IMR-90 (cell line): ENCODE measurements around the gene TIAM1. TPM values are rescaled to one million over a fixed set of nuclear protein-coding genes. Genes with fewer than 3 reads are reported as not detected.

ENCODE experiments used
- ATAC-seq: fragments of 200-7000 bp; cut with Tn5 transposase; 2 replicates; pipeline ENCODE4 v1.9.1; 2020; ENCODE audit warnings: low read depth, mild to moderate bottlenecking, moderate library complexity
- BruUV-seq: library from RNA; stranded (reverse); fragments of 400-500 nt; replicated peaks from 2 replicates; lab custom pipeline; 2021; lab: Mats Ljungman, UMichigan
- CTCF ChIA-PET: fragments of 300-600 bp; formaldehyde crosslinking; extraction: SDS; loops from one replicate; lab custom pipeline; 2021; ENCODE audit warnings: antibody characterized with exemption; lab: Yijun Ruan, JAX
- POLR2A ChIA-PET: fragments of 300-600 bp; sonication (Branson Sonifier 250); formaldehyde crosslinking; loops from one replicate; lab custom pipeline; 2022; ENCODE audit warnings: antibody characterized with exemption; ENCODE audit not compliant: unreplicated experiment; lab: Charles Lee
- DNase-seq: peaks from one replicate; pipeline ENCODE4 v3.0.0; 2013
- H2AFZ ChIP-seq: replicated peaks from 2 replicates; pipeline ENCODE3; 2013; ENCODE audit warnings: low read length, mild to moderate bottlenecking; ENCODE audit not compliant: poor library complexity
- H2AK5ac ChIP-seq: 2 replicates; pipeline ENCODE4 v1.6.1; 2013; ENCODE audit warnings: low read depth, low read length, inconsistent platforms
- H2AK9ac ChIP-seq: replicated peaks from 2 replicates; pipeline ENCODE3; 2013; ENCODE audit warnings: mild to moderate bottlenecking, low read depth, low read length, moderate library complexity; ENCODE audit not compliant: poor library complexity
- H2BK120ac ChIP-seq: 2 replicates; pipeline ENCODE4 v1.6.1; 2013; ENCODE audit warnings: low read depth, low read length, inconsistent platforms
- H2BK15ac ChIP-seq: 3 replicates; pipeline ENCODE4 v1.6.1; 2013; ENCODE audit warnings: low read depth, low read length, inconsistent platforms
- H2BK20ac ChIP-seq: 2 replicates; pipeline ENCODE4 v1.6.1; 2013; ENCODE audit warnings: low read depth, mild to moderate bottlenecking, inconsistent platforms, low read length, moderate library complexity
- H2BK5ac ChIP-seq: 2 replicates; pipeline ENCODE4 v1.6.1; 2013; ENCODE audit warnings: mild to moderate bottlenecking, low read depth, low read length, inconsistent platforms; ENCODE audit not compliant: poor library complexity, severe bottlenecking
- H3K14ac ChIP-seq: replicated peaks from 2 replicates; pipeline ENCODE4 v1.6.1; 2013; ENCODE audit warnings: low read depth, low read length, inconsistent platforms
- H3K18ac ChIP-seq: 2 replicates; pipeline ENCODE4 v1.6.1; 2013; ENCODE audit warnings: low read depth, low read length, control low read depth
- H3K23ac ChIP-seq: 2 replicates; pipeline ENCODE4 v1.6.1; 2013; ENCODE audit warnings: low read depth, low read length, inconsistent platforms
- H3K27ac ChIP-seq: 2 replicates; pipeline ENCODE4 v1.5.1; 2013; ENCODE audit warnings: mild to moderate bottlenecking, control low read depth, low read length; ENCODE audit not compliant: insufficient read depth
- H3K27me3 ChIP-seq: 2 replicates; pipeline ENCODE4 v1.6.1; 2013; ENCODE audit warnings: low read length; ENCODE audit not compliant: control insufficient read depth, insufficient read depth
- H3K36me3 ChIP-seq: 2 replicates; pipeline ENCODE4 v1.6.1; 2013; ENCODE audit warnings: low read length, mixed read lengths; ENCODE audit not compliant: control insufficient read depth, insufficient read depth
- H3K4ac ChIP-seq: 2 replicates; pipeline ENCODE4 v1.6.1; 2013; ENCODE audit warnings: low read depth, low read length, inconsistent platforms
- H3K4me1 ChIP-seq: 2 replicates; pipeline ENCODE4 v1.6.1; 2013; ENCODE audit warnings: low read length, mixed read lengths; ENCODE audit not compliant: control insufficient read depth, insufficient read depth
- H3K4me2 ChIP-seq: 2 replicates; pipeline ENCODE4 v1.6.1; 2013; ENCODE audit warnings: low read depth, mild to moderate bottlenecking, control low read depth, low read length, moderate library complexity
- H3K4me3 ChIP-seq: 2 replicates; pipeline ENCODE4 v1.5.1; 2013; ENCODE audit warnings: low read depth, mild to moderate bottlenecking, control low read depth, low read length, moderate library complexity; ENCODE audit not compliant: insufficient read depth
- H3K56ac ChIP-seq: 2 replicates; pipeline ENCODE4 v1.6.1; 2013; ENCODE audit warnings: low read length, inconsistent platforms; ENCODE audit not compliant: insufficient read depth; ENCODE audit errors: extremely low read depth
- H3K79me1 ChIP-seq, 2 experiments: 2 replicates each; pipeline ENCODE4 v1.6.1; 2013; ENCODE audit warnings: low read length in 2 of 2, inconsistent platforms in 1 of 2, low read depth in 1 of 2
- H3K9ac ChIP-seq: 2 replicates; pipeline ENCODE4 v1.6.1; 2013; ENCODE audit warnings: low read depth, low read length, control low read depth
- H3K9me1 ChIP-seq: 2 replicates; pipeline ENCODE4 v1.6.1; 2013; ENCODE audit warnings: low read length, inconsistent platforms; ENCODE audit not compliant: insufficient read depth
- H3K9me3 ChIP-seq: 2 replicates; pipeline ENCODE4 v1.6.1; 2013; ENCODE audit warnings: low read length; ENCODE audit not compliant: control insufficient read depth, insufficient read depth
- H4K20me1 ChIP-seq: 2 replicates; pipeline ENCODE4 v1.6.1; 2013; ENCODE audit warnings: low read length, inconsistent platforms; ENCODE audit not compliant: insufficient read depth
- H4K5ac ChIP-seq: 2 replicates; pipeline ENCODE4 v1.6.1; 2013; ENCODE audit warnings: mild to moderate bottlenecking, low read depth, low read length, control low read depth
- H4K8ac ChIP-seq, 2 experiments: 2 replicates each; pipeline ENCODE4 v1.6.1; 2013; ENCODE audit warnings: low read depth in 2 of 2, low read length in 2 of 2, control low read depth in 1 of 2, inconsistent platforms in 1 of 2
- H4K91ac ChIP-seq: 2 replicates; pipeline ENCODE4 v1.6.1; 2013; ENCODE audit warnings: low read depth, low read length, inconsistent platforms; ENCODE audit not compliant: insufficient read depth
- MAFK ChIP-seq: IDR thresholded peaks from 2 replicates; pipeline ENCODE4 v1.6.1; 2012; ENCODE audit warnings: low read depth, low read length, improper control_type of control experiment
- MAZ ChIP-seq: IDR thresholded peaks from 2 replicates; pipeline ENCODE4 v1.6.1; 2012; ENCODE audit warnings: low read depth, mild to moderate bottlenecking, low read length, improper control_type of control experiment, moderate library complexity, borderline replicate concordance
- RCOR1 ChIP-seq: IDR thresholded peaks from 2 replicates; pipeline ENCODE4 v1.6.1; 2012; ENCODE audit warnings: mild to moderate bottlenecking, low read length, improper control_type of control experiment; ENCODE audit not compliant: insufficient replicate concordance
- WGBS, 2 experiments: methylation state at CpG; one replicate each; pipeline versions ENCODE4 v1.1.5 to v1.1.7; 2013; ENCODE audit warnings: missing lambda C conversion rate in 2 of 2; ENCODE audit not compliant: insufficient read length in 1 of 2; ENCODE audit errors: extremely low coverage in 2 of 2; 5-methylcytosine and 5-hydroxymethylcytosine counted together
- dilution Hi-C: fragments of 300-500 bp; cut with HindIII; formaldehyde crosslinking; loops from one replicate; pipeline ENCODE4 v1.14.3; 2018; ENCODE audit warnings: low sequenced_read_pairs; ENCODE audit not compliant: unreplicated experiment
- in situ Hi-C: fragments of 300-500 bp; cut with MboI; formaldehyde crosslinking; loops from 3 replicates; pipeline ENCODE4 v1.14.3; 2019; ENCODE audit warnings: low sequenced_read_pairs, inconsistent platforms, mixed read lengths
- intact Hi-C: fragments of 100-400 bp; cut with micrococcal nuclease; formaldehyde crosslinking; loops from 2 replicates; pipeline ENCODE4 v1.10.0; 2022
- polyA plus RNA-seq, 3 experiments: library from polyadenylated mRNA; depleted of rRNA; stranded (reverse); fragments of >200 nt; gene quantifications; 2 replicates each; pipeline ENCODE4 v1.2.3, GENCODE V29; 2012; ENCODE audit warnings: low replicate concordance in 1 of 3
- total RNA-seq: library from RNA; depleted of rRNA; stranded (reverse); fragments of >200 nt; gene quantifications from 2 replicates; pipeline ENCODE4 v1.2.3, GENCODE V29; 2012

Gene TIAM1
- total and polyA plus RNA-seq, 2 of the 4 experiments (the other 2 are of a cell fraction) = 2.9 to 9.3 TPM

- Histone ChIP-seq H3K18ac (no peak overlapping the region), H3K4me1 (no peaks in the 10 kb centered on the region), H3K36me3 (no peaks in the 10 kb centered on the region), H2BK20ac (no peak overlapping the region), H2AFZ (no peak overlapping the region), H4K5ac (no peak overlapping the region), H3K4me2 (no peak overlapping the region), H2AK5ac (no peak overlapping the region), H2AK9ac (no peak overlapping the region), H3K4me3 (no peak overlapping the region), H3K27me3 (no peaks in the 10 kb centered on the region; the same call in 1 of the 2 replicates), H3K9me3 (no peaks in the 10 kb centered on the region), H3K14ac (no peak overlapping the region), H3K23ac (no peak overlapping the region), H4K20me1 (no peaks in the 10 kb centered on the region), H3K56ac (no peak overlapping the region), H2BK120ac (no peak overlapping the region), H2BK15ac (no peak overlapping the region), H3K4ac (no peak overlapping the region), H3K79me1 (no peaks in the 10 kb centered on the region), H2BK5ac (no peak overlapping the region), H3K27ac (no peak overlapping the region), H4K8ac (no peak overlapping the region), H3K9me1 (no peaks in the 10 kb centered on the region), H4K91ac (no peak overlapping the region), H3K9ac (no peak overlapping the region)
- 57% methylated on average over 1 of the region's 6 CpGs; no CpG with 5 or more reads in 1 of the 2 experiments for WGBS, 2 experiments
- no TSS peak for BruUV-seq
- DNase-seq (no peak), ATAC-seq (no peak)
- ChIA-PET CTCF (no interaction called here), POLR2A (no interaction called here)
- in situ Hi-C loops = no loop called here
- intact Hi-C loops = no loop called here
- TF ChIP-seq RCOR1 = no peak
- TF ChIP-seq MAZ = no peak
- no peak for TF ChIP-seq MAFK
- dilution Hi-C loops = no loop called here
Observed at GRCh38 chr21:31252611-31253010, 91.5 kb downstream of the TIAM1 start.
